OCI-LY3 (cell line): ENCODE results near the gene GIMD1.

Source experiments
- H2AFZ ChIP-seq: fragments of 200-600, 300-600 bp; shearing (Covaris generic); 2 replicates; pipeline ENCODE4 v1.6.0; 2014; ENCODE audit warnings: antibody characterized with exemption, low read depth, low read length
- H3K27ac ChIP-seq: fragments of 200-600, 300-600 bp; sonication (generic); 2 replicates; pipeline ENCODE4 v1.5.1; 2014; ENCODE audit warnings: mild to moderate bottlenecking, low read length, moderate library complexity, mixed read lengths
- H3K27me3 ChIP-seq: fragments of 200-600, 300-600 bp; sonication (generic); 2 replicates; pipeline ENCODE4 v1.6.1; 2014; ENCODE audit warnings: low read depth, low read length, mixed read lengths
- H3K36me3 ChIP-seq: fragments of 200-600, 300-600 bp; sonication (generic); replicated peaks from 2 replicates; pipeline ENCODE3; 2014; ENCODE audit warnings: low read depth, low read length, mixed read lengths
- H3K4me1 ChIP-seq: fragments of 300-600, 200-600 bp; sonication (generic); 2 replicates; pipeline ENCODE4 v1.6.1; 2014; ENCODE audit warnings: low read length, mixed read lengths
- H3K4me2 ChIP-seq: fragments of 200-600, 300-600 bp; sonication (generic); 2 replicates; pipeline ENCODE4 v1.6.1; 2014; ENCODE audit warnings: low read length, mixed read lengths
- H3K4me3 ChIP-seq: fragments of 300-600, 200-600 bp; sonication (generic); 2 replicates; pipeline ENCODE4 v1.5.1; 2014; ENCODE audit warnings: antibody characterized with exemption, mild to moderate bottlenecking, low read length, moderate library complexity
- H3K79me2 ChIP-seq: fragments of 300-600, 200-600 bp; shearing (Covaris generic); 2 replicates; pipeline ENCODE4 v1.6.1; 2014; ENCODE audit warnings: mild to moderate bottlenecking, low read length, mixed read lengths
- H3K9ac ChIP-seq: fragments of 300-600, 200-600 bp; shearing (Covaris generic); 2 replicates; pipeline ENCODE4 v1.6.0; 2014; ENCODE audit warnings: mild to moderate bottlenecking, low read length, moderate library complexity
- H3K9me3 ChIP-seq: fragments of 200-600, 300-600 bp; shearing (Covaris generic); 2 replicates; pipeline ENCODE4 v1.6.1; 2014; ENCODE audit warnings: low read length, mixed read lengths; ENCODE audit not compliant: insufficient read depth
- H4K20me1 ChIP-seq: fragments of 200-600, 300-600 bp; sonication (generic); 2 replicates; pipeline ENCODE4 v1.6.1; 2016; ENCODE audit warnings: low read length, mixed read lengths; ENCODE audit not compliant: insufficient read depth
- CTCF ChIP-seq: fragments of 200-600, 300-600 bp; sonication (generic); IDR thresholded peaks from 2 replicates; pipeline ENCODE4 v1.5.1; 2014; ENCODE audit warnings: antibody characterized with exemption, low read length, low read depth
- EZH2phosphoT487 ChIP-seq: fragments of 200-600 bp; shearing (Covaris generic); IDR thresholded peaks from 2 replicates; pipeline ENCODE4 v1.6.1; 2018; ENCODE audit warnings: antibody characterized with exemption, mixed run types, low read depth

Gene GIMD1

GRCh38 chr4:106312377-106312776 lies 56.2 kb downstream of the GIMD1 start:
- Histone ChIP-seq H3K27me3 (no peaks in the 10 kb centered on the region), H3K4me2 (no peak overlapping the region), H2AFZ (no peak overlapping the region), H3K4me1 (peaks cover 16% of the 10 kb centered on the region), H3K27ac (no peak overlapping the region), H3K79me2 (peaks cover 56% of the 10 kb centered on the region), H3K9me3 (no peaks in the 10 kb centered on the region), H3K9ac (no peak overlapping the region), H4K20me1 (no peaks in the 10 kb centered on the region), H3K36me3 (no peaks in the 10 kb centered on the region), H3K4me3 (no peak overlapping the region)
- no peak for TF ChIP-seq CTCF
- TF ChIP-seq EZH2phosphoT487 = no peak
